ENCODE data around the gene SHC4. TPM values are rescaled to one million over a fixed set of nuclear protein-coding genes. Genes with fewer than 3 reads are reported as not detected.

Gene SHC4
- total RNA-seq, result 3.3 TPM
- long read RNA-seq, full-length matches to known transcripts, result 2 of 4 reads
- long read RNA-seq, partial matches to known transcripts, result 1 of 4 reads
- long read RNA-seq, other reads (novel, unspliced or antisense), result 1 of 4 reads

- peak; percentile 77 for DNase-seq (ENCODE audit: low spot score)
- intact Hi-C loops (cut with DNase I), result no loop called here
Measured at GRCh38 chr15:48963524-48964113, at the start of gene SHC4. Gene SHC4, minus strand, starts transcription at chr15:48963919. Its CDS starts 904 bp downstream, at chr15:48963015.

GRCh38 chr15:48999314-48999713, 35.6 kb upstream of the SHC4 start:
- DNase-seq (ENCODE audit: low spot score), result no peak
- intact Hi-C loops (cut with DNase I), result no loop called here

DNA sequence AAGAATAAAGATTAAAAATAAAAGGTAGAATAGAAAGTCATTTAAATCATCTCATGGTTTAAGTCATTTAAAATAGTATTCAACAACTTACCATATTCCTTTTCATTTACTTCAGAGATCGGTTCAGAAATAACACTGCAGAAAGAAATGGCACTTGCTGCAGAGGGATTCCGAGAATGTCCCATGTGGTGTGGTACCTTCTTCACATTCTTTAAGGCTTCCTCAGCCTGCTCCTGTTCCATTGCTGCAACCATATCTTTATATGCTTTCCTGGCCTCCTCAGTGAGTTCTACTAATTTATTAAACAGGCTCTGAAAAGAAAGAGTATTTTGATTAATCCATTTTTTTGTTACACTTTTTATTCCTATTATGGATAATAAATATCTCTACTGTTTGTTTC, 32.6 kb upstream of the SHC4 start:
- intact Hi-C loops (cut with DNase I), result no loop called here
- DNase-seq (ENCODE audit: low spot score), result no peak

- intact Hi-C loops (cut with DNase I), result no loop called here
- DNase-seq (ENCODE audit: low spot score), result no peak
Measured at GRCh38 chr15:48993380-48993779, 29.7 kb upstream of the SHC4 start.

DNA sequence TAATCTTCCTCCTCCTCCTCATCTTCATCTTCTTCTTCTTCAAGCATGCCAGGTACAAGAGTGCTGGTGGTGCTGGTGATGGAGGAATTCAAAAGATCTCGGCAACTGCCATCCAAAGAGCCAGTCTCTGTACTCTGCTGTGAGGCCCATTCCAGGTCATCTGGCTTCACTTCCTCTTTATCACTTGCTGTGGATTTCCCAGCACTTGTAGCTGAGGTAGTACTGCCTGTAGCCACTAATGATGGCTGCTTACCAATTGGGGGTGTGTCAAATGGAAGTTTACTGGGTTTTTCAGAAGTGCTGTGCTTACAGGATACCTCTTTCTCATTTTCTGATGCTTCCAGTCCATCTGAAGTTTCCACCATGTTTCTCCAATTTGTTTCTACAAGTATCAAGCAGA, 28.8 kb upstream of the SHC4 start:
- intact Hi-C loops (cut with DNase I), result no loop called here
- no peak for DNase-seq (ENCODE audit: low spot score)

DNA sequence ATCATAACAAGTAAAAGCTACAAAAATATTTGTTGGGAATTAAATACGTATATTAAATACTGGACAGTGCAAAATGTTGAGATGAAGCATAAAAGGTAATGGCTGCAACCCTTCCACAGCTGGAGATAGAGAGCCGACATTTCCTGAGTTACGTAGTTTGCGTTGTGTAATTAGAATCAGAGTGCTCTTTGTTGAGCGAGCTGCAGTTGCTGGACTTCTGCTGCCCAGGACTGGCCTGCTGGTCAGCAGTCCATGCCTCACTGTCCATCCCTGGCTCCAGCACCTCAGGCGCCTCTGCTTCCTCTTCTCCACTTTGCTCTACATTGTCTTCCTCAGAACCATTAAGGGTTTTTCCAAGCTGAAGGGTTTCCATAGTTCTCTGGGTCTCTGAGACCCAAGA, 28.4 kb upstream of the SHC4 start:
- intact Hi-C loops (cut with DNase I), result no loop called here
- no peak for DNase-seq (ENCODE audit: low spot score)

- intact Hi-C loops (cut with DNase I), result no loop called here
- no peak for DNase-seq (ENCODE audit: low spot score)
Measured at GRCh38 chr15:48989170-48989569, 25.5 kb upstream of the SHC4 start.

- intact Hi-C loops (cut with DNase I), result no loop called here
- no peak for DNase-seq (ENCODE audit: low spot score)
Measured at GRCh38 chr15:48987142-48987541, 23.4 kb upstream of the SHC4 start.

- DNase-seq (ENCODE audit: low spot score), result no peak
- intact Hi-C loops (cut with DNase I), result no loop called here
Measured at GRCh38 chr15:48986240-48986639, 22.5 kb upstream of the SHC4 start.

GRCh38 chr15:48985516-48985915, 21.8 kb upstream of the SHC4 start:
- intact Hi-C loops (cut with DNase I), result no loop called here
- no peak for DNase-seq (ENCODE audit: low spot score)

GRCh38 chr15:48984811-48985352, 21.2 kb upstream of the SHC4 start:
- intact Hi-C loops (cut with DNase I), result no loop called here

GRCh38 chr15:48984021-48984710, 20.4 kb upstream of the SHC4 start:
- DNase-seq (ENCODE audit: low spot score), result no peak
- intact Hi-C loops (cut with DNase I), result no loop called here

More at GRCh38 chr15:48984811-48985352, 21.2 kb upstream of the SHC4 start:
- DNase-seq (ENCODE audit: low spot score), result no peak

GRCh38 chr15:48983300-48983699, 19.6 kb upstream of the SHC4 start:
- no peak for DNase-seq (ENCODE audit: low spot score)
- intact Hi-C loops (cut with DNase I), result no loop called here

DNA sequence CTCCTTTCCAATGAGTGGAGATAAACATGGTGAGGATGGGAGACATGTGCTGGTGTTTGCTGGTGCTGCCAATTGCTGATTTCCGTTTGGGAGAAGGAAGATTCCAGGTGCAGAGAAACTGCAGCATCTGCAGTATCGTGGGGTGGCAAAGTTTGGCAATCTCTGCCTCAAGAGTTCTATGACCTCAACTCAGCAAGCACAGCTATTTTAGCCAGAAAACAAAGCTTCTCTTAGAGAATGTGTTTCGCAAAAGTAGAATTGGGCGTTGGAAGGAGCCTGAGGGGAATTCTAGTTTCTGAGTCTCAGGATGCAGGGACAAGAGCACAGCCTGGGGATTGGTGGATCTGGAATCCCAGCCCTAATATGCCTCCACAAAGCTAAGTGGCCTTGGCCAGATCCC, 18.2 kb upstream of the SHC4 start:
- DNase-seq (ENCODE audit: low spot score), result no peak
- intact Hi-C loops (cut with DNase I), result no loop called here

- intact Hi-C loops (cut with DNase I), result no loop called here
- no peak for DNase-seq (ENCODE audit: low spot score)
Measured at GRCh38 chr15:48978638-48979037, 14.9 kb upstream of the SHC4 start.

DNA sequence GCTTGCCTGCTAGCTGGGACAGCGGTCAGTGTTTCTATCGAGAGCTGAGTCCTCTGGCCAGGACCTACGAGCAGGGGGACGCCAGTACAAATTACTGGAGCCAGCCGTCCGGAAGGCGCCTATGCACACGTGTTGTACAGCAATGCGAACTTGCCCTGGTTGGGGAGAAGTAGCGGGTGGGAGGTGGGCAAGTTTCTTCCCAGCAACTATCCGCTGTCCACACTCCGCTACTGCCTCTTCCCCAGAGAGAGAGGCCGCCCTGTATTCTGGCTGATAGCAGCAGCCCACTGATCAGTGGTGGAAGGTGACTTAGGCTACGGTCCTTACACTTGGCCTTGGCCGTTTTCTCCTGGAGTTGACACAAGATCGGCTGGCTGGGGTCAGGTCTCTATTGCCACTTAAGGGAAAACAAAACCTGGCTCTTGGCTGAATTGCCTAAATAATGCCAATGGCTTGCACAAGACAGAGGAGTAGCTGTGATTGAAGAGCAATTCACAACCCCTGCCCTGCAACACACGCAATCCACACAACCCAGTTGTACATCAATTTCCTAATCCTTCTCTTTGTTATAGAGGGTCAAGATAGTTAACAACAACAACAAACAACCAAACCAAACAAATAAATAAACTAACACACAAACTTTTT, 12.8 kb upstream of the SHC4 start:
- no peak for DNase-seq (ENCODE audit: low spot score)
- intact Hi-C loops (cut with DNase I), result no loop called here

- intact Hi-C loops (cut with DNase I), result loop anchor here (2.0 kb wide), 1 partner anchor 99 kb away; no protein-coding TSS in a partner anchor
- DNase-seq (ENCODE audit: low spot score), result peak; percentile 88
Measured at GRCh38 chr15:48975472-48976419, 12.0 kb upstream of the SHC4 start.

GRCh38 chr15:48974882-48975281, 11.2 kb upstream of the SHC4 start:
- intact Hi-C loops (cut with DNase I), result loop anchor here (2.0 kb wide), 1 partner anchor 98 kb away; no protein-coding TSS in a partner anchor
- DNase-seq (ENCODE audit: low spot score), result no peak

GRCh38 chr15:48972750-48973503, 9.2 kb upstream of the SHC4 start:
- no peak for DNase-seq (ENCODE audit: low spot score)
- intact Hi-C loops (cut with DNase I), result no loop called here
